Measurements from ENCODE around the gene ENTHD1. TPM values are rescaled to one million over a fixed set of nuclear protein-coding genes. Genes with fewer than 3 reads are reported as not detected.

ENTHD1 gene
- not detected for total RNA-seq
- long read RNA-seq, result 0 reads

- ATAC-seq (no peak), DNase-seq (ENCODE audit: missing footprints) (no peak)
- intact Hi-C loops (cut with DNase I), result no loop called here
These were observed at the start of gene ENTHD1 for GRCh38 chr22:39893526-39893925. TSS of gene ENTHD1 (minus strand) at chr22:39893760. CDS start at chr22:39887748, 6,012 bp downstream.

- DNase-seq (ENCODE audit: missing footprints), result no peak
- intact Hi-C loops (cut with DNase I), result no loop called here
- ATAC-seq, result no peak
These were observed 49.8 kb upstream of the ENTHD1 start for GRCh38 chr22:39943337-39943736.

- intact Hi-C loops (cut with DNase I), result no loop called here
- ATAC-seq (no peak), DNase-seq (ENCODE audit: missing footprints) (no peak)
These were observed 49.1 kb upstream of the ENTHD1 start for GRCh38 chr22:39942439-39943230.

DNA sequence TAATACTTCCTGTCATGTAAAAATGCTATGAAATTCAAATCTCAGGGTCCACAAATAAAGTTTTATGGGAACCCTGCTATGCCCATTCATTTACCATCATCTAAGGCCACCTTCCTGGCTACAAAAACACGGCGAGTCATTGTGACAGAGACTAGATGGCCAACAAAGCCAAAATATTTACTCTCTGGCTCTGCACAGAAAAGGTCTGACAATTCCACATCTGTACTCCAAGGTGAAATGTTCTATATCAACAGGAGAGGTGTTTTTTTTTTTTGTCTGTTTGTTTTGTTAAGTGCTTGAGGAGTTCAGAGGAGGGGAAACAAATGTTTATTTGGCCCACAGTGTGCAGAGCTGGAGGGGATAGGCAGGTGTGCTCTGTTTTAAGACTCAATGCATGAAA is 48.0 kb upstream of the ENTHD1 start:
- DNase-seq (ENCODE audit: missing footprints) (no peak), ATAC-seq (no peak)
- intact Hi-C loops (cut with DNase I), result no loop called here

- DNase-seq (ENCODE audit: missing footprints) (no peak), ATAC-seq (no peak)
- intact Hi-C loops (cut with DNase I), result no loop called here
These were observed 47.3 kb upstream of the ENTHD1 start for GRCh38 chr22:39940757-39941305.

DNA sequence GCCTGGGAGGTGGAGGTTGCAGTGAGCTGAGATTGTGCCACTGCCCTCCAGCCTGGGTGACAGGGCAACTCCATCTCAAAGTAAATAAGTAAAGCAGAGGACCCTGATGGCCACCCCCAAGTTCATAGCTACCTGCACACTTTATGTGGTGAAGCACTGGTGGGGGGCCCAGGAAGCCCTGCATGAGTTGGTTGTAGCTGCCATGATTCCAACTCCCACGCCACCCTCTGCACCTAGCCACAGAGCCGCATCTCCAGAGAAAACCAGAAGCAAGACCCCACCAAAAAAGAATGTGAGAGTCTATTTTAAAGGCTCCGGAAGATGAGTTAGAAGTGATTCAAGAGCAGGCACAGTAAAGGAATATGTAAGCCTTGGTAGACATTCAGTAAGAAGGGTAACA is 46.3 kb upstream of the ENTHD1 start:
- no peak for DNase-seq (ENCODE audit: missing footprints)
- ATAC-seq, result no peak
- intact Hi-C loops (cut with DNase I), result no loop called here

- no peak for DNase-seq (ENCODE audit: missing footprints)
- no peak for ATAC-seq
- intact Hi-C loops (cut with DNase I), result no loop called here
These were observed 45.0 kb upstream of the ENTHD1 start for GRCh38 chr22:39938509-39939111.

DNA sequence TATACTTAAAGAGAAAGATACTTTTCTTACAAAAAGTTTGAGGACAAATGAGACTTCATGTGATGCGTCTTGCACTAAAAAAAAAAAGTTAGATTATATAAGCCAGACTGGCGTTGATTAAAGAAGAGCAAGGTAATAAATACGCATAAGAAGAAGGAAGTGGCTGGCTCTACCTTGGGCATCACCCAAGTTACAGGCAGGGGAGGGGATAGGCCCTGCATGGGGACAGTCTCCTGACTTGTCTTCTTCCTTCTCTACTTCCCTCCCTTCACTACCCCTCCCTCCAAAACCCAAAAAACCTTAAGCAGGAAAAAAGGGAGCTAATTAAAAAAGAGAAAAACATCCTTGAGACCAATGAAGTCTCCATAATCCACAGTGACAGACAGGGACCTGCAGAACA is 44.3 kb upstream of the ENTHD1 start:
- DNase-seq (ENCODE audit: missing footprints), result no peak
- intact Hi-C loops (cut with DNase I), result no loop called here
- ATAC-seq, result no peak

DNA sequence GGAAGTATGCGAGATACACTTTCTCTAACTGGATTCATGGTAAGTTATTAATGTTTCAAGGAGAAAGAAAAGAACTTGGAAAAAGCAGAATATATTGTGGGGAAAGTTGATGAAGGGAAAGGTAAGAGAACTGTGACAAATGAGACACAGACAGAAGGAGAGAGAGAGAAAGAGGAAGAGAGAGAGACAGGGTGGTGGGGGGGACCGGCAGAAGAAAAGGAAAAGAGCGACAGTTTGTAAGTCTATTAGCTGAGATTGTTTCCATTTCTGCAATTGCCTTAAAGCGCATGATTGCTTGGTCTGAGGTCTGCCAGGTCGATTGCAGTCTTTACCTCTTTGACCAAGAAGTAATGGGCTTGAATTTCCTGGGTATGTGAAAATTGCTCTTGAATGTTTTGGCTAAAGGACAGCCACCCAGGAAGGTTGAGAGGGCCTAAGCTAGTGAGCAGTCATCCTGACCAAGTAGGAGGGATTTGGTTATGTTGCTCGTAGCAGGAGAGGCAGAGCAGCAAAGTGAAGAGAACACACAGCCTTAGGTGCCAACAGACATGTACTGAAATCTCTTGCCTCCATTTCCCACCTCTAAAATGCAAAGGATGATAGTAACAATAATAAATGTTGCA is 43.1 kb upstream of the ENTHD1 start:
- DNase-seq (ENCODE audit: missing footprints) (no peak), ATAC-seq (no peak)
- intact Hi-C loops (cut with DNase I), result no loop called here

DNA sequence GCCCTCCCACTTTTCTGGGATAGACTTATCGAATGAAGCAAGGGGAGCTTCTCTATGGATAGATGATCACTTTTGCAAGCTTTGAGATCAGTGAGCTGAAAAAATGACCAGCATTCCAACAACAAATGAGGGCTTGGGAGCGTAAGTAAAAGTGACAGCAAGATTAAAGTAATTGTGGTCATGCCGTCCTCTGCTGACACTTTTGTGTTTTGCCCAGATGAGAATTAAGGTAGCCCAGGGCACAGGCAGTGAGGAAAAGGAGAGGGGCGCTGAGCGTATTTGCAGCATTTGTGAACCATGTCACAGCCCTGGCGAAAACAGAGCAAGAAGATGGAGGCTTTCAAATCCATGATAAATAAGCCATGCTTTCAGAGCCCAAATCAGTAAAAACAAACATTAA is 42.1 kb upstream of the ENTHD1 start:
- intact Hi-C loops (cut with DNase I), result no loop called here
- DNase-seq (ENCODE audit: missing footprints), result no peak
- no peak for ATAC-seq

- intact Hi-C loops (cut with DNase I), result no loop called here
- no peak for DNase-seq (ENCODE audit: missing footprints)
- ATAC-seq, result no peak
These were observed 41.6 kb upstream of the ENTHD1 start for GRCh38 chr22:39935116-39935515.

DNA sequence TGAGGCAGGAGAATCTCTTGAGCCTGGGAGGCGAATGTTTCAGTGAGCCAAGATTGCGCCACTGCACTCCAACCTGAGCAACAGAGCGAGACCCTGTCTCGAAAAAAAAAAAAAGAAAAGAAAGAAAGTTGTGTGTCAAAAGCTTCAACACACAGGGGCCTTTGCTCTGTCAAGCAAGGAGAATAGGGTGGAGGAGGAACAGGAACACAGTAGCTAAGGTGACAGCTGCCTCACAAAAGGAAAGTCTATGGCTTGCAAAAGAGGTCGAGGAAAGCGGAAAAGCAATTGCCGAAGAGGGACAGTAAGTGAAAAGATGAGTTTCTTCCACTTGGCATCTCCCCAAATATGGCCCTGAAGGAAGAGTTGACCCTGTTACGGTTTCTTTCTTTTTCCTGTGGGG is 40.2 kb upstream of the ENTHD1 start:
- intact Hi-C loops (cut with DNase I), result loop anchor here (2.0 to 5.0 kb wide), 2 partner anchors 74 to 91 kb away; no protein-coding TSS in a partner anchor
- DNase-seq (ENCODE audit: missing footprints) (no peak), ATAC-seq (no peak)

DNA sequence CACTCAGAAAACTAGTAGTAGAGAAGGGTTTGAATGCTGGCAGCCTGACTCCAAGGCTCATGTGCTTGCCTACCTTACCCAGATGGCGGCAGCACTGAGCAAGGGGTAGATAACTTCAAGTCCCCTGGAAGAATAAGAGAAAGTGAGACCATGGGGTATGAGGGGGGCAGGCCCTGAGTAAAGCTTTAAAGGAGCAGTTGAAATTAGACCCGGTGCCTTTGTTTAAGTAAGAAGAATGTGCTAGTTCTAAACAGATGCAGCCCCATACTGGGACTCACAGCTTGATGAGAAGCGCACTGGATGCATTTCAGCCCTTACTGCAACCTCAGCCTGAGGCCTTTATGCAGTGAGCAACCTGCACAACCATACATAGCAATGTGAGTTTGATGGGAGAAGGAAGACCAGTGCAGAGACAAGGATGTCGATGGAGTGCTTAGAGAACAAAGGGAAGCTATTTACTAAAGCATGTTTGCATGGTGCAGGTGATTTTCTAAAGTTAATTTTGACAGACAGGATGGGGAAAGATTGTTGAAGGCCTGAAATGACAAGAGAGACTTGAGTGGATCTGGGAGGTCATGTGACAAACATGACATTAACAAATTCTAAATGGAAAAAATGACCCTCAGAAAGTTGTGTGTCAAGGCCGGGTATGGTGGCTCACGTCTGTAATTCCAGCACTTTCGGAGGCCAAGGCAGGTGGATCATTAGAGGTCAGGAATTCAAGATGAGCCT is 39.5 kb upstream of the ENTHD1 start:
- DNase-seq (ENCODE audit: missing footprints) (no peak), ATAC-seq (no peak)
- intact Hi-C loops (cut with DNase I), result loop anchor here (2.0 to 5.0 kb wide), 2 partner anchors 74 to 92 kb away; no protein-coding TSS in a partner anchor

GRCh38 chr22:39932166-39932565 is 38.6 kb upstream of the ENTHD1 start:
- ATAC-seq (no peak), DNase-seq (ENCODE audit: missing footprints) (no peak)
- intact Hi-C loops (cut with DNase I), result loop anchor here (2.0 to 5.0 kb wide), 2 partner anchors 75 to 93 kb away; no protein-coding TSS in a partner anchor

- intact Hi-C loops (cut with DNase I), result loop anchor here (5.0 kb wide), 1 partner anchor 76 kb away; no protein-coding TSS in a partner anchor
- DNase-seq (ENCODE audit: missing footprints) (no peak), ATAC-seq (no peak)
These were observed 37.7 kb upstream of the ENTHD1 start for GRCh38 chr22:39931251-39931650.

GRCh38 chr22:39928536-39929520 is 35.3 kb upstream of the ENTHD1 start:
- ATAC-seq (no peak), DNase-seq (ENCODE audit: missing footprints) (no peak)
- intact Hi-C loops (cut with DNase I), result no loop called here

DNA sequence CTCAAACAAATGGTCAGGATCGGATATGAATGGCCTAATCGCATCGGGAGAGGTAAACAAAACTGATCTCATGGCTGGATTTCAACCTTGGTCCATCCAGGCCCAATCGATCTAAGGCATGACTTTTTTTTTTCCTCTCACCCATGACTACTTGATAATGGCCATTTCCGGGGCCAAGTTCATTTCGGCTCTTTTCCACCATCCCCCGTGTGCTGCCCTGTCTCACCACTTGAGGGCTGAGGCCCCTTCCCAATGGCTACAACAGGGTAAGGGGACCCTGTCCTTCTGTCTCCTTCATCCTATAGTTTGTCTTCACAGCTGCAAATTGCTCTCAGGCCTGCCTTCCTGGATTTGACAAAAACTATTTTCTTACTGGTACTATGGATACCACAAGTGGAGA is 34.0 kb upstream of the ENTHD1 start:
- DNase-seq (ENCODE audit: missing footprints) (no peak), ATAC-seq (no peak)
- intact Hi-C loops (cut with DNase I), result no loop called here

GRCh38 chr22:39926753-39927152 is 33.2 kb upstream of the ENTHD1 start:
- DNase-seq (ENCODE audit: missing footprints) (no peak), ATAC-seq (no peak)
- intact Hi-C loops (cut with DNase I), result no loop called here

Measured in Right ventricle myocardium inferior (tissue), 1 donor.